Measurements from ENCODE around the gene SIAH2.

SIAH2 gene

GRCh38 chr3:150742141-150742523 lies 20.8 kb downstream of the SIAH2 start:
- TF ChIP-seq GABPA (IDR thresholded peaks at IDR 0.05; ENCODE audit: low read depth), result no peak
- TF ChIP-seq REST (IDR thresholded peaks at IDR 0.05; ENCODE audit: insufficient replicate concordance, low read depth), result no peak
- TF ChIP-seq SPI1 (IDR thresholded peaks at IDR 0.05; ENCODE audit: borderline replicate concordance, low read depth), result no peak
- no peak for TF ChIP-seq POLR2AphosphoS5 (IDR thresholded peaks at IDR 0.05; ENCODE audit: low read depth)
- no peak for TF ChIP-seq CTCF (IDR thresholded peaks at IDR 0.05; ENCODE audit: insufficient read depth, low read length)
- DNase-seq (ENCODE audit: low read depth in 1 of 2, low spot score in 1 of 2), result no peak
- no peak overlapping the region for H3K27ac ChIP-seq (replicated peaks)
- no peaks in the 10 kb centered on the region for H3K27me3 ChIP-seq (ENCODE audit: insufficient read depth, poor library complexity, severe bottlenecking)
- H3K4me3 ChIP-seq (replicated peaks; ENCODE audit: insufficient read depth, low read length), result no peak overlapping the region

- H3K27ac ChIP-seq (replicated peaks), result no peak overlapping the region
Observed at GRCh38 chr3:150741497-150742140, 21.4 kb downstream of the SIAH2 start.

More at GRCh38 chr3:150741497-150742140, 21.4 kb downstream of the SIAH2 start:
- DNase-seq (ENCODE audit: low read depth in 1 of 2, low spot score in 1 of 2), result no peak
- Histone ChIP-seq H3K4me3 (replicated peaks; ENCODE audit: insufficient read depth, low read length) (no peak overlapping the region), H3K27me3 (ENCODE audit: insufficient read depth, poor library complexity, severe bottlenecking) (no peaks in the 10 kb centered on the region)
- TF ChIP-seq SPI1 (IDR thresholded peaks at IDR 0.05; ENCODE audit: borderline replicate concordance, low read depth), result no peak
- TF ChIP-seq CTCF (IDR thresholded peaks at IDR 0.05; ENCODE audit: insufficient read depth, low read length), result no peak
- TF ChIP-seq REST (IDR thresholded peaks at IDR 0.05; ENCODE audit: insufficient replicate concordance, low read depth), result no peak
- TF ChIP-seq POLR2AphosphoS5 (IDR thresholded peaks at IDR 0.05; ENCODE audit: low read depth), result no peak
- TF ChIP-seq GABPA (IDR thresholded peaks at IDR 0.05; ENCODE audit: low read depth), result no peak
